GM18499 (cell line): Measurements from ENCODE around the gene MED27.

Experiments
- ATAC-seq: cut with Tn5 transposase; IDR thresholded peaks from one replicate; pipeline ENCODE4 v1.9.1; 2021; ENCODE audit warnings: moderate number of reproducible peaks; ENCODE audit not compliant: insufficient read depth, unreplicated experiment

MED27 gene

DNA sequence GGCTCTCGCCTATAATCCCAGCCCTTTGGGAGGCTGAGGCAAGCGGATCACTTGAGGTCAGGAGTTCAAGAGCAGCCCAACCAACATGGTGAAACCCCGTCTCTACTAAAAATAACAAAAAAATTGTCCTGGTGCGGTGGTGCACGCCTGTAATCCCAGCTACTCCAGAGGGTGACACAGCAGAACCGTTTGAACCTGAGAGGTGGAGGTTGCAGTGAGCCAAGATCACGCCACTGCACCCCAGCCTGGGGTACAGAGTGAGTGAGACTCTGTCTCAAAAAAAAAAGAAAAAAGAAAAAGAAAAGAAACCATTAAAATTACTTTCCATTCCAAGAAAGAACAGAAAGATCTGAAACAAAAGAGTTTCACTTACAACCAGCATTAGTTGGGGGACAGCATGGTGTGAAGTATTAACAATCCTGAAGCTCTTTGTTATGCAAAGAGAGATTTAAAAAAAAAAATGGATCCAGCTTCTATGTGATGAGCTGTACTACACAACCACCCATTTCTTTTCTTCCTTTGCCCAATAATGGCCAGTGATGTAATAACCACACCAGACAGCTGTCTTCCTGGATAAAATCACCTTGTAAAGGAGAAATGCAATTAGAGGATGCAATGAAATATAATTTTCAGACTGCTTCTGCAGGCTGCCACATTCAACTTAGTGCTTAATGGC is 76.9 kb downstream of the MED27 start:
- no peak for ATAC-seq

DNA sequence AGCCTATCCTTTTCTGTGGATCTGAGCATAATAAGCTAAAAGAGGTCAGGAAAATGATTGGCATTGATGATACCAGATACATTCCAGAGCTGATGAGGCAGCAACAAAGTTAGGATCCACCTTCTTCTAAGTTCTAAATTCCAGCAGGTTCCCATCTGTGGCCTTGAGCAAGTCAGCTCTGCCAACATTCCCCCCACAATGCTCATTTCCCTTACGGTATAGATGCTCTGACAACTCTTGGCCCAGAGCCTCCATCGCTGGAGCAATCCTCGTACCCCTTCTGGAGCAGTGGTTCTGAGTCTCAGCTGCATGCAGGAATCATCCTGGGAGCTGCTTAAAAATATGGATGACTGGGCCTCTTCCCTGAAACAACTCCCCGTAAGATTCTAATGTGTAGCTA is 78.1 kb downstream of the MED27 start:
- ATAC-seq = no peak

DNA sequence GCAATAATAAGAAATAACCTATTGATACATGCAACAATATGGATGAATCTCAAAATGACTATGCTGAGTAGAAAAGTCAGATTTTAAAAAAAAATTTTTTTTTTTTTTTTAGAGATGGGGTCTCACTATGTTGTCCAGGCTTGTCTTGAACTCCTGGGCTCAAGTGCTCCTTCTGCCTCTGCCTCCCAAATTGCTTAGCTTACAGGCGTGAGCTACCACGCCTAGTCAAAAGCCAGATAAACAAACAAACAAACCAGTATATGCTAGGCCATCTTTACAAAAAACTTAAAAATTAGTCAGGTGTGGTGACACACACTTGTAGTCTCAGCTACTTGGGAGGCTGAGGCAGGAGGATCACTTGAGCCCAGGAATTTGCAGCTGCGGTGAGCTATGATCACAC is 79.0 kb downstream of the MED27 start:
- no peak for ATAC-seq

DNA sequence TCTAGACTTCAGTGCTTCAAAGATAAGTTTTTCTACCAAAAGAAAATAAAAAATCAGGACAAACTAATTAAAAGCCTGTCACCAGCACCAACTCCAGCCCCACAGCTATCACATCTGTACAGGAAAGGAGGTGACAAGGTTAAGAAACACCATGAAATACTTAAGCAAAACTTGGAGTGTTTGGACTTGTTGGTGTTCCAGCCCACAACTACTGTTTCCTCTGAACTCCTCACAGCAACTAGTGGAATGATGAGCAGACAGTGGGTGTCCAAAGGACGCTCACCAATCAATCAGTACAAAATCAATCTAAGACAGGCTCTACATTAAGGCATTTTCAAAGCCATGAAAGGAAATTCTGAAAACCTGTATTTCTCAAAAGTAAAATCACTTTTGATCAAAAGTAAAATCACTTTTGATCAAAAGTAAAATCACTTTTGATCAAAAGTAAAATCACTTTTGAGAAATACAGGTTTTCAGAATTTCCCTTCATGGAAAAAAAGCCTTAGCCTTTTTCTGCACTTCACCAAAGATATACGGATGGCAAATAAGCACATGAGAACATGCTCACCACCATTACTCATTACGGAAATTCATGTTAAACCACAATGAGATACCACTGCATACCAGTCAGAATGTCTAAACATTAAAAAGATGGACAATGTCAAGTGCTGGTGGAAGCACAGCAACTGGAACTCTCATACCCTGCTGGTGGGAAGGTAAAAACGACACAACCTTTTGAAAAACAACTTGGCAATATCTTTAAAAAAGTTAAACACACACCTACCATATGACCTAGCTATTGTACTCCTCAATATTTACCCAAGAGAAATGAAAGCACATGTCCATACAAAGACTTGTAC is 79.7 kb downstream of the MED27 start:
- ATAC-seq = no peak

DNA sequence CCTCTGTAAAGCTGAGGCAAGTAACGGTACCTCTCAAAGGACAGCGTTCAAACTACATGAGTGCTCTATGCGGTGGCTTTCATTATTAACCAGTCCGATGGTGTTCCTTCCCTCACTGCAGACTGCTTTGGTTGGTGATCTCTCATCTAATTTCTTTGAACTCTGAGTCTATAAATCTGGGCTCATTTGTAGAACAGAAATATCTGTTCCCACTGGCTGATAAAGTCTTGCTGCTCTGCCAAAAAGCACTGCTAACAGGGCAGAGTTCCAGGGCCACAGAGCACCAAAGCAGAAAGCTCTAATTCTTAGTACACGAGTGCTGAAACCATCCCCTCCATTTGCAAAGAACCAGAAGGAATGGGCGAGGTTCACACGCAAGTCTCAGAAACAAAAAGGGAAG is 81.9 kb downstream of the MED27 start:
- ATAC-seq = no peak

DNA sequence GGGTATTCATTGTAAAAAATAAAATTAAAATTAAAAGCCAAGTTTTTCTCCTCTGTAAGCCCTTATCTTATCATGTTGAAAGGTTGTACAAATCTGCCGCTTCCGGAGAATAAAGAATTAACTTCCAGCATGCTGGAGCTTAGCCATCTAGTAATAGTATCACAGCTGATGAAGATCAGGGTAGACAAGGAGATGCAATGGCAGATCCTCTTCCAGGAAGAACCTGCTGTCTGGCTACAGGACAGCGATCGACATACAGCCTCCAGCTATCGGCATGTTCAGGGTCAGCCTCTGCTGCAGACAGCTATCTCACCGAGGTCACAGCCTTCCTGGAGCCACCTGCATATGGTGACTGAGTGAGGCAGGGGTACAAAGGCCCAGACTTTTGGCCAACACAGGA is 82.6 kb downstream of the MED27 start:
- ATAC-seq = no peak

DNA sequence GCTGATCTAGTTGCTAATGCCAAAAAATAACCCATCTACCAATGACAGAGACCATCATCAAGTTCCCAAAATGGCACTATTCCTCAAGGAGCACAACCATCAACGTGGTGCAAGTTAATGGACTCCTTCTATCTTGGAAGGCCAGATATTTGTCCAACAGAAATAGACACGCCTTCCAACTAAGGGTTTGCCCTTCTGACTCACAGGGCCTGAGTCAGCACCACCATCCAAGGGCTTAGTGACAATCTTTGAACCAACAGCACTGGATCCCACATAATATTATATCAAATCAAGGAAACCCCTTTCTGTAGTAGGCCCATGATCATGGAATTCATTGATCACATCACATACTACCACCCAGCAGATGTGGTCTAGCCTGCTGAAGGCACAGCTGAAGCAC is 84.3 kb downstream of the MED27 start:
- ATAC-seq = no peak

DNA sequence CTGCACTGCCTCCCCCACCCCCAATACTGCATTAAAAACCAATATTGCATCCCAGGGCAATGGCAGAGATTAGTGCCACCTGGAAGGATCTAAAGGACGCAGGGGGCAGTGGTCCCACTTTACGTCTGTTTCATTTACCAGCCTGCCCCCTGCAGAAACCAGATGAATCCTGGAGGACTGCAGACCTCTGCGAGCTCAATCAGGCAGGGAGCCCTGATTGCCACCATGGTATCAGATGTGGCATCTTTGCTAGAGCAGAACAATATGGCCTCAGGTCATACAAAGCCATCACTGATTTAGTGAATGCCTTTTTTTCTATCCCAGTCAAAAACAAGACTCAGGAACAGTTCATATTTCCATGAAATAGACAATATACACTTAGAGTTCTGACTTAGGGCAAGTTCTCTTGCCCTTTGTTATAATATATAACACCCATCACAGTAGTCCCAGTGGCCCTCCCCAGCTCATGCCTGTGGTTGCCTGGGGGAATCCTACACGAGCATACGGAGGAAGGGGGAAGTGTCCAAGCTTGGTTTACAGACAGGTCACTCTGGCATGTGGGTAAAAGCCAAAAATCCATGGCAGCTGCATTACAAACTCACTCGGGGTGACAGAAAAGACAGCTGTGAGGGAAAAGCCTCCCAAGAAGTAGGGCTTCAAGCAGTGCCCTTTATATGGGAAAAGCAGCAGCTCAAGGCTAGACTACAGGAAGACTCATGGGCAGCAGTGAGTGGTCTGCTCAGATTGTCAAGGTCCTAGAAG is 85.1 kb downstream of the MED27 start:
- no peak for ATAC-seq

DNA sequence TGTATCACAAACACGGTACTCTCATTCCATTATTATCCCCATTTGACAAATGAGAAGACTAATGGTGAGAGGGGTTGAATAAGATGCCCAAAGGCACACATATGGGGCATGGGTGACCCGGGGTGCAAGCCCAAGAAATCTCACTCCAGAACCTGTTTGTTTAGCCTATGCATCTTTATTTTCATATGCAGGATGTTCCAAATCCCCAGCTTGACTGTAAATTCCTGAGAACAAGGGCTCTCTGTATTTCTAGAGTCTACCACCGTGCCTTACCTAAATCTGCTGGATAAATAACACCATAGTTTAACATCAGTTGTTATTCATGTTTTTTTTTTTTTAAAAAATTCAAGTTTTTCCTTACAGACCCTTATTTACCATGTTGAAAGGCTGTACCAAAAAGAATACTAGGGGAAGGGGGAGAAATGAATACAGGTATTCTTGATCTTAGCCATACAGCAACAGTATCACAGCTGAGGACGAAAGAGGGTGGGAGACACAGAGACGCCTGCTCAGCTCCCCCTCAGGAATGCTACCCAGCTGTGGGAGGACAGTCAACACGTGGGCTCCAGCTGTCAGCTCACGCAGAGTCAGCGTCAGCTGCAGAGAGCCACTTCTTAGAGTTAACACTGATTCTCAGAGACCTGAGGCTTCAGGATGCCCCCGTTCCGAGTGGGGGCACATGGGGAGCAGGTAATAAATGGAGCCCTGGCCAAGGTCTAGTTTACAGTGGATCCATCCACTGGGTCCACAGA is 86.6 kb downstream of the MED27 start:
- ATAC-seq = no peak

DNA sequence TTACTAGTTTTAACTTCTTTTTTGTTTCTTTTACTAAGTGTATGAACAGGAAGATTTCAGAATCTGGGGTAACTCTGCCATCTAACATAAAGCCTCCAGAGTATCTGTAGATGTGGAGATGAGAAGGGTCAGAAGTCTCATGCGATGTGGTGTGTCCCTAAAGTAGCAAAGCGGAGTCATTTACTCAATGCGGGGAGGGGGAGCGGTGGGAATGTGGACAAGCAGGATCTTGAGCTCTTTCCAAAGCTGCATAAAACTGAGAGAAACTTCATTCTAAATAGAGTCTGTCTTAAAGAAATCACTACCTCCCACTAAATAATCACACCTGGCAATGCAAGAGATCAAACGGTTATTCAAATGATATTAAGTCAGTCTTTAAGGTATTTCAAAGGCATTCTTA is 92.4 kb downstream of the MED27 start:
- no peak for ATAC-seq

DNA sequence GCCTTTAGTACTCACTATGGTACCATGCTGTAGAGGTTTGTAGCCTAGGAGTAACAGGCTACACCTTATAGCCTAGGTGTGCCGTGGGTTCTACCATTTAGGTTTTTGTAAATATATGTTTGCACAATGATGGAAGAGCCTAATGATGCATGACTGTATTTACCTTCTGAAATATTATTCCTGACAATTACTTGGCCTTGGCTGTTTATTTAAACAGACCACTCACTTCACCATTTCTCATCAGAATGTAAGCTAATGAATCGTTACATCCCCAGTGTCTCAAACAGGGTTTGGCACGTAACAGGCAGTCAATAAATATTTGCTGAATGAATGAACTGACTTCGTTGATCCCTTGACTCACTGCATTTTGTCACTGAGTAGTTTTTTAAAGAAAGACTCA is 93.1 kb downstream of the MED27 start:
- ATAC-seq = no peak

DNA sequence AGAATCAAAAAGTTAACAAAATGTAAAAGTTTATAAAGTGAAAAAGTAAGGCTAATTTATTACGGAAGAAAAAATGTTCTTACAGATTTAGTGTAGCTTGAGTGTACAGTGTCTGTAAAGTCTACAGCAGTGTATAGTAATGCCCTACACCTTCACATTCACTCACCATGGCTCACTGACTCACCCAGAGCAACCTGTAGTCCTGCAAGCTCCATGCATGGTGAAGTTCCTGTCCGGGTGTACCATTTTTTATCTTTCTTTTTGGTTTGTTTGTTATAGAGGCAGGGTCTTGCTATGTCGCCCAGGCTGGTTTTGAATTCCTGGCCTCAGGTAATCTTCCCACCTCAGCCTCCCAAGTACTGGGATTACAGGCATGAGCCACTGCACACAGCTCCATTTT is 93.6 kb downstream of the MED27 start:
- no peak for ATAC-seq

DNA sequence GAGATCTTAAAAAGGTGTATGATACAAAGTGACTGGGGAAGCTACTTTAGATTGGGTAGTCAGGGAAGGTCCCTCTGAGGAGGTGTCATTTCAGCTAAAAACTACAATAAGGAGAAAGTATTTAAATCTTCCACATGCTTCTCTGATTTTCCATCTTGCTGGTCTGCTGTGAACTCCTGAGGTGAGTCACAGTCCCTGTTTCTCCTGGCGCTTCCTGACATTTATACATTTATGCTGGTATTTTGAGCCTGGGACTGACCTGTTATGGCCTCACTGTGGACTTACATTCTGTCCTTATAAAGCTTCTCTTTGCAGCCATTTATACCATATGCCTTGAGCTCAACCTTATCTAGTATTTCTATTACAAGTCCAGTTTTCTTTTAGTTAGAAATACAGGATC is 95.1 kb downstream of the MED27 start:
- ATAC-seq = no peak

DNA sequence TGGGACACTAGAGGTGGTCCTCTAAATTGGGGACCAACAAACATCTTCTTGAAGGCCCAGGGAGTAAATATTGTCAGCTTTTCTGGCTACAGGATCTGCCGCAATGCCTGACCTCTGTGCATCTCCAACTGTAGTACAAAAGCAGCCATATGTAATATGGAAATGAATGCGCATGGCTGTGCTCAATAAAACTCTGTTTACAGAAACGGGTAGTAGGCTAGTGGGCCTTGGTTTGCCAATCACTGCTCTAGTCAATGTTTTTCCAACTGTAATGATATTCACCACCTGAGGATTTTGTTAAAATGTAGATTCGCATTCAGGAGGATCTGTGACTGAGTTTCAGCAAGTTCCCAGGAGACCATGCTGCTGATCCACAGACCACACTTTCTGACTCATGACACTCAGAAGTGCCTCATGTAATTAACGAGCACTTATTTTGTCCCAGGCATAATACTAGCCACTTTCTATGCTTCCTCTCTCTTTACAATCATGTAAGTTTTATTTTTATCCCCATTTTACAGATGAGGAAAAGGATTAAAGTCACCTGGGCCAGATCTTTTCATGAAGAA is 96.9 kb downstream of the MED27 start:
- no peak for ATAC-seq

DNA sequence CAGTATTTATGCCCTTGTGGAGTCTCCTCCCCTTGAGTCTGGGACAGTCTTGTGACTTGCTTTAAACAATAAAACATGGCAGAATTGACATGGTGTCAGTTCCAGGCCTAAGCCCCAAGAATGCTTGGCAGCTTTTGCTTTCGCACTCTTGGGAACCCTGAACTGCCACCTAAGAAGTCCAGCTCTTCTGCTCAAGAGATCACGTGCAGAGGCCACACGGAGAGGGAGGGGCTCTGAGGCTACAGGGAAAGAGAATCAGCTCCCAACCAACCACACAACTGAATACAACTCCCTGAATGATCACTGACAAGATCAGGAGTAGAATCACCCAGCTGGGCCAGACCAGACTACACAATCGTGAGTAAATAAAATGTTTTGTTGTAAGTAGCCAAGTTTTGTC is 97.6 kb downstream of the MED27 start:
- ATAC-seq = no peak

DNA sequence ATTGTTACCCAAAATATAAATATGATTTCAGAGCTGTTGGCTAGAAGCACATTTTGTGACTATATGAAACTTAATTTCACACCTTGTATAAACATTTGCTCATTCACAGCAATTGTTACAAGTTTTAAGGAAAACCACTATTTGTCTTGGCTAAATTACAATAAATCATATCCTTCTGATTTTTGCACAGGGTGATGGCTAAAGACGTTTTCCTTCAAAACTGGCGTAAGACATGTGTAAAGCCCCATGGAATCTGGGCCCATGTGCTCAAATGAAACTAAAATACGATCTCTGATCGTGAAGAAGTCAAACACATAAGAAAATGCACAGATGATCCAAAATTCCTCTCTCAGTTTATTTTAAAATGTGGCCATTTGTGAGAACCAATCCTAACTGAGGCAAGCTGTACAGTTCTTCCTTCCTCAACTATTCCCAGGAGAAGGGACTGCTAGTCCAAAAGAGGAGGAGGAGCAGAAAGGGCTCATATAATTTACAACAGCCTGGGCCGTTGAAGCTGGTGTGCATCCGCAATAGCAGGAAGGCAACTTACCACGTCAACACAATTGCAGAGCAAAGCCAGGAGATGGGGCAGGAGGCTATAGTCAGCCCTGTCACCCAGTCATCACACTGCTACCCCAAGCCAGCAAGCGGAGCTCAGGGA is 98.4 kb downstream of the MED27 start:
- no peak for ATAC-seq

DNA sequence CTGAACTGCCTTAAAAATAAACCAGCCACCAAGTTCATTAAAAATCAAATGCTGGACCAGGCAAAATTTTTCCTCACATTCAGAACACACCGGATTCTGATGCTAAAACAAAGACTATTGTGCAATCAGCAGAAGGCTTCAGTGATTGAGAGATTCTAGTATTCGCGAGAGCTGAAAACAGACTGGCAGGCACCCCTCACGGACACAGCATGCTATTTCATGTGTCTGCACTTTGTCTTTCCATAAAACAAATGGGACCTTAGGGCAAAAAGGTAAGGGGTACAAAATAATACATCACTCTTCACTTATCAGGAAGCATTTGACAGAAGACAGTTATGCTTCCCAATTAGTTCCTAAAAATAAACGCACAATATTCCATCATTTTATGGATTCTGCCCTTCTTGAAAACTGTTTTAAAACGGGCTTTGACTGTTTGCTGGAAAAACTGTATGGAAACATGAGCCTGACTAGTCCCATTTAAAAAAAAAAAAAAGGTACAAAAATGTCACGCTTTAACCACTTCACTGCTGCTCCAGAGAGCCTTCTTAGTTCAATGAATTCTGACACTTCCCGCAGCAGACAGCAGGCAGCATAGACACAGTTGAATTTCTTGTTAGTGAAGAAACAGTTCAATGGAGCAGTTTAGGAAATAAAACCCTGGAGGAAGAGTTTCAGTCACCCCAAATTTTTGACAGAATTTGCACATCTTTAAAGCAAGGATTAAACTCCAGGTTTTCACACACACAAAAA is 99.2 kb downstream of the MED27 start:
- no peak for ATAC-seq

DNA sequence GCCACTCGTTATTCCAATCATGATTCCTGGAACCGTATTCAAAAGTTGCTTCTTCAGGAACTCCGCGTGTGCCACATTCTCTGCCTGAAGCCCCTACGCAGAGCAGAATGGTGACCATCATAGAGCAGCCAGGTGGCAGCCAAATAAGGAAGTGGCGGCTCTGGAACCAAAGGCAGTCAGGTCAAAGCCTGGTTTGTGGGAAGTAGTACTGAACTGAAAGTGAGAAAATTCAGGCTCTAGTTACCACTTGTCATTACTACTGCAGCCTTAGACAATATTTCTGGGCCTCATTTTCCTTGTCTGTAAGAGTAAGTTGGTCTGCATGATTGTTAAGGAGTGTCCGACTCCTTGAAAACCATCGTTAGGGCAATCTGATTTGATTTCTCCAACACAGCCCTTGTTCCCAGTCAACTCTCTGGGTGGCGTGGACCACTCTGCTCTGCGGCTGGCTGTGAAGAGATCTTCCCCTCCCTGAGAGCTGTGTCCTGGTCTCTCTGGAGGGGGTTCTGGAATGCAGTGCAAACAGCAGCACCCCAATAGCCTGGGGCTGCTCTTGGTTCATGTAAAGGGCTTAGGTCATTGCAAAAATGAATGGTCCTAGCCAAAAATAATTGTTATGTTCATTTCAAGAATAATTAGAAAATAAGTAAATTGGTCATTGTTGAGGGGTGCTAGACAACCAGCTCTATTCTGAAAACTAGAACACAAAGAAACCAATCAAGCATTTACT is 102.4 kb downstream of the MED27 start:
- ATAC-seq = no peak
